Measurements from ENCODE around the gene KRTAP25-1.

The KRTAP25-1 gene, protein sequence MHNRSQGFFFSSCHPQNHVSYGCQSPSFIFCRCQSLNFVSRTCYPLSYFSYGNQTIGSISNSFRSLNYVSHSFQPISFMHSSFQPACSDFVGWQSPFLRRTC

GRCh38 chr21:30289215-30289614, at the start of gene KRTAP25-1:
Gene KRTAP25-1, minus strand, starts transcription at chr21:30289514. Its CDS starts 24 bp downstream, at chr21:30289490.
- no peak for DNase-seq

DNA sequence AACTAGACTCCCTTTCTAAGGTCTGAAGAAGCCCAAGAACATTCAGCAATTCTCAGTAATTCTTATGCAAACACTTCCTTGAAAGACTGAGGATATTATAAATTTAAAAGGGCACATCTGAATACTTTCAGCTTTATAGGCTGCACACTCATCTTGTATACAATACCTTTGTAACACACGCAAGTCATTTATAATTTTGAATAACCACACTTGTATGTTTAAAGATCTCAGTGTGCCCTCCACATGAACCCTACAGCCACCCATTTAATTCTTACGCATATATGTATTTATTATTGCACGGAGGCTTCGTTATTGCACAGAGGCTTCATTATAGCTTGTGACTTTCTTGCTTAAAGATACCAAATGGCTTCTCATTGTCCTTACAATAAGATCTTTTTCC, 49.4 kb upstream of the KRTAP25-1 start:
- DNase-seq: no peak

- DNase-seq: no peak
Measured at GRCh38 chr21:30337772-30338171, 48.5 kb upstream of the KRTAP25-1 start.

DNA sequence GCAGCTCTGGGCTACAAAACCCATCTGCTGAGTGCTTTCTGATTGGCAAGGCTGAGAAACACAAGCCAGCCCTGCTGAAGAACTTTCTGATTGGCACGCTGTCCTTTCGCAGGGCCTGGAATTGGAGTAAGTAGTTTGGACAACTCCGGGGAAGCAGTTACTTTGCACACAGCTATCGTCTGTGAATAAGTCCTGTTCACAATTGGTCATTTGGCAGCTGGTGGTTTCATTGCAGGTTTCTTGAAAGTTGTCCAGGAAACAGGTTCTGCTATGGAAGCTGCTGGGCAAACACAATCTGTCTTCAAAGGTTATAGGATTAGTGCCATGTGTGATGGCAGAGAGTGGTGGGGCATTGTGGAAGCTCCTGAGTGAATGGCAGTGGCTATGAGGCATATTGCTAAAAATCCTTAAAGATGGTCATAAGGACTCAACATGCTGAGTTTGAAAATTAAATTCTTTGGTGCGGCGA, 48.0 kb upstream of the KRTAP25-1 start, which contains the start of gene KRTAP27-1:
Gene KRTAP27-1 (minus strand): TSS at position 419 of the 469 bp plus-strand sequence. CDS start 26 bp downstream, at position 393.
- no peak for DNase-seq

- no peak for DNase-seq
Measured at GRCh38 chr21:30336596-30336995, 47.3 kb upstream of the KRTAP25-1 start.

DNA sequence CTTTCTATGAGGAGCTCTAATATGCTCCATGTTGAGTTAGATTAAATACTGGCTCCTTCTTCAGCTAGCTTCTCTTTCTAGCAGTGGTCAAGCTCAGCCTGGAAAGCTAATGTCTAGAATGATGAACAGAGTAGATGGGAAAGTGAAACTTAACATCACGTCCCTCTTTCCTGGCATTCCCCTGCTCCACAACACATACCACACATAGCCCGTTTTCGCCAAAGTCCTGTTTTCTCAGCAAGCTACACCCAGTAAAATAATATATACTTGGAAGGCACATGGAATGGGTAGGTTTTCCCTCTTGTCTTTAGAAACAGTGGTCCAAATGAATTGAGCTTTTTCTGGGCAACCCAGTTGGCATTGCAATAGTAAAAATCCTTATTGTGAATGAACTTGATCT, 44.4 kb upstream of the KRTAP25-1 start:
- DNase-seq: no peak

- DNase-seq: no peak
Measured at GRCh38 chr21:30332681-30333080, 43.4 kb upstream of the KRTAP25-1 start.

- DNase-seq: no peak
Measured at GRCh38 chr21:30329203-30329875, 40.0 kb upstream of the KRTAP25-1 start.

GRCh38 chr21:30326390-30326789, 37.1 kb upstream of the KRTAP25-1 start:
- DNase-seq: no peak

DNA sequence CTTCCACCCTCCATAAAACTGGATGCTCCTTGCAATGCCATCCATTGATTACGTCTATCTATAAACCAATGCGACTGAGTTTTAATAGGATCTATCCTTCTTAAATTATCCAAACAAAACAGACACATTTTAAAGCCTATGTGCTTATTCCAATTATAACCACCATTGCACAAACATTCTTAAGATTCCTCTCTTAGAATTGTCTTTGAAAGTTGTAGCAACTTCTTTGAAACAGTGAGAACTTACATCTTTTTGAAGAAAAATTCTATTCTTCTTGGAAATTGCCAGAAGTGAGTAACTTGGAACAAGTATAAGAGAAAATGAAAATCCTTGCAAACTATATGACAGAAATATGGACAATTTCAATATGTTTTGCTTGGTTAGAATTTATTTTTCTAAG, 30.9 kb upstream of the KRTAP25-1 start, which contains the start of gene KRTAP26-1:
Gene KRTAP26-1 (minus strand): TSS at position 101 of the 400 bp plus-strand sequence. CDS start 280 bp downstream, outside the sequence.
- DNase-seq: no peak

DNA sequence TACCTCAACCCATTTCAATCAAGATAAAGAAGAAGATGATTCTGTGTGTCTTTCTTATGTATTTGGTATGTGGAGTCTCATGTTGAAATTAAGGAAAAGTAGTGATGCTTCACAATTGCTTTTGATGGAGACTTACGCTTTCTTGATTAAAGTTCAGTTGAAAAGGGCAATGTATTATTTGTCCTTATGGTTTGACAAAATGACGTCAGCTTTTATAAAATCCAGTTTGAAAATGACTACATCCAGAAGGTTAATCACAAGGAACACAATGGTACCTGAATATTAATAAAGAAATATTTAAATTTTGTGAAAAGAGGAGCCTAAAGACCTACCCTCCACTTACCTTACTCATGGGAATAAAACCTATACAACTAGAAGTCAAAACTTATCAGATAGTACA, 26.4 kb upstream of the KRTAP25-1 start:
- DNase-seq: no peak

- no peak for DNase-seq
Measured at GRCh38 chr21:30306884-30307283, 17.6 kb upstream of the KRTAP25-1 start.

- no peak for DNase-seq
Measured at GRCh38 chr21:30305136-30305535, 15.8 kb upstream of the KRTAP25-1 start.

DNA sequence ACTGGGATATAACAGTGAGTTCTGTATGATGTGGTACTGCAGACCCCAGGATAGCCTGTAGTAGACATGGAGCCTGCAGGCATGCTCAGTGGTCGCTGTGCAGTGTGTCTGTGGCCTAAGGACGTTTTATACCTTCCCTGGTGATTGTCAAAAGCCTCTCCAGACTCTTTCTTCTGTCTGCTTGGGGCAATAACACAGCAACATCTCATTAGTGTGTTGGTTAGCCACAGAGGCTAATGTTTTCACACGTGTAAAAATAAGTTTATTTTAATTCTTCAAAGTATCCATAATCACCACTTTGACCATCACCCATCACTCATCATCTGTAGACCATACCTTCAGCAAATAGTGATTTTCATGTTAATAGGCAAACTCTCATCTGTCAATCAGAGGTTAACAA, 6.5 kb downstream of the KRTAP25-1 start, which contains the start of gene KRTAP24-1:
Gene KRTAP24-1 (minus strand): TSS at position 101 of the 400 bp plus-strand sequence. CDS start 18 bp downstream, at position 83.
- no peak for DNase-seq

GRCh38 chr21:30271611-30272010, 17.7 kb downstream of the KRTAP25-1 start:
- no peak for DNase-seq

DNA sequence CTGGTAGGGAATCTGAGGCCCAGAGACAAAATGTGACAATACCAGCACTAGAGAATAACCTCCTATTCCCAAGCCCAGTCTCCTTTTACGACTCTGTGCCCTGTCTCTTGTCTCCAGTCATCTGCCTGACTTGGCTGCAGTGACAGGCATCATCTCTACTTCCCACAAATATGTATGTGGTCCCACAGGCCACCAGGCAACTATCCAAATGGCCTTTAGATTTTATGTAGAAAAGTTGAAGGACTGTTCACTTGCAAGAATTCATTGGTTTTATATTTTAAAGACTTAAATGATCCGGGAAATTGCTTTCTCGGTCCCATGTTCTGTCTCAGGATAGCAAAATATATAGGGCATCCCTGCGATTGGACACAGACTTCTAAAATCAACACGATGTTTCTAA, 18.2 kb downstream of the KRTAP25-1 start:
- no peak for DNase-seq

- DNase-seq: no peak
Measured at GRCh38 chr21:30269803-30270530, 19.3 kb downstream of the KRTAP25-1 start.

- DNase-seq: no peak
Measured at GRCh38 chr21:30268608-30269197, 20.6 kb downstream of the KRTAP25-1 start.

- DNase-seq: no peak
Measured at GRCh38 chr21:30257773-30258172, 31.5 kb downstream of the KRTAP25-1 start.

GRCh38 chr21:30256100-30256499, 33.2 kb downstream of the KRTAP25-1 start:
- DNase-seq: no peak

- no peak for DNase-seq
Measured at GRCh38 chr21:30255679-30256078, 33.6 kb downstream of the KRTAP25-1 start.

GRCh38 chr21:30251781-30252180, 37.5 kb downstream of the KRTAP25-1 start:
- DNase-seq: no peak

- no peak for DNase-seq
Measured at GRCh38 chr21:30249936-30250335, 39.4 kb downstream of the KRTAP25-1 start.

All from activated naive CD4-positive, alpha-beta T cell treated with Interleukin-2 at 50 U/mL for 16 hours (primary cell).